HFFc6 (cell line): ENCODE results near the gene PPP6R3. TPM values are rescaled to one million over a fixed set of nuclear protein-coding genes. Genes with fewer than 3 reads are reported as not detected.

Source experiments
- DNase-seq: peaks from one replicate; pipeline ENCODE4 v3.0.0-alpha.2; 2018
- H3K27ac Mint-ChIP-seq: 2 replicates; pipeline ENCODE4 v1.8.0; 2020; ENCODE audit warnings: mild to moderate bottlenecking, mixed read lengths
- H3K27me3 Mint-ChIP-seq: 2 replicates; pipeline ENCODE4 v1.8.0; 2021; ENCODE audit warnings: mild to moderate bottlenecking, moderate library complexity, mixed read lengths; ENCODE audit not compliant: insufficient read depth
- H3K36me3 Mint-ChIP-seq: 2 replicates; pipeline ENCODE4 v1.8.0; 2021; ENCODE audit warnings: low read depth, mixed read lengths
- H3K4me1 Mint-ChIP-seq: 2 replicates; pipeline ENCODE4 v1.8.0; 2020; ENCODE audit warnings: low read depth, mixed read lengths
- H3K4me3 Mint-ChIP-seq: 2 replicates; pipeline ENCODE4 v1.8.0; 2020; ENCODE audit warnings: mild to moderate bottlenecking, moderate library complexity, mixed read lengths
- H3K9me3 Mint-ChIP-seq: 2 replicates; pipeline ENCODE4 v1.8.0; 2020; ENCODE audit warnings: mild to moderate bottlenecking, mixed read lengths
- CTCF ChIP-seq: fragments of 200-600 bp; sonication (generic); IDR thresholded peaks from 2 replicates; pipeline ENCODE4 v1.5.0; 2021; ENCODE audit warnings: antibody characterized with exemption, mild to moderate bottlenecking
- total RNA-seq, 6 experiments: library from RNA; stranded (reverse); fragmentation: NEBNext Ultra II Directional; extraction: Animal tissue kit (Norgen Biotek cat#: 25700); gene quantifications; 2 replicates in 1 of 6; 3 replicates in 5 of 6; pipeline ENCODE4 v1.2.3, GENCODE V29; 2021

PPP6R3 gene
- total RNA-seq, 6 experiments from 2014 or later, result 62.5 to 72.0 (median 67.8) TPM

GRCh38 chr11:68480193-68480592 lies 19.6 kb downstream of the PPP6R3 start:
- no peaks in the 10 kb centered on the region; the same call in 1 of the 2 replicates for H3K27me3 Mint-ChIP-seq
- H3K27ac Mint-ChIP-seq, result no peak overlapping the region
- H3K36me3 Mint-ChIP-seq, result peaks cover 23% of the 10 kb centered on the region
- TF ChIP-seq CTCF, result no peak
- no peaks in the 10 kb centered on the region for H3K9me3 Mint-ChIP-seq
- H3K4me3 Mint-ChIP-seq, result no peak overlapping the region
- peaks cover 12% of the 10 kb centered on the region for H3K4me1 Mint-ChIP-seq
- DNase-seq, result no peak

- Mint-ChIP-seq H3K4me3 (no peak overlapping the region), H3K9me3 (no peaks in the 10 kb centered on the region), H3K36me3 (peaks cover 23% of the 10 kb centered on the region), H3K27ac (no peak overlapping the region), H3K4me1 (peaks cover 12% of the 10 kb centered on the region), H3K27me3 (no peaks in the 10 kb centered on the region; the same call in 1 of the 2 replicates)
- no peak for TF ChIP-seq CTCF
- DNase-seq, result no peak
Measured at GRCh38 chr11:68480852-68481510, 20.4 kb downstream of the PPP6R3 start.

DNA sequence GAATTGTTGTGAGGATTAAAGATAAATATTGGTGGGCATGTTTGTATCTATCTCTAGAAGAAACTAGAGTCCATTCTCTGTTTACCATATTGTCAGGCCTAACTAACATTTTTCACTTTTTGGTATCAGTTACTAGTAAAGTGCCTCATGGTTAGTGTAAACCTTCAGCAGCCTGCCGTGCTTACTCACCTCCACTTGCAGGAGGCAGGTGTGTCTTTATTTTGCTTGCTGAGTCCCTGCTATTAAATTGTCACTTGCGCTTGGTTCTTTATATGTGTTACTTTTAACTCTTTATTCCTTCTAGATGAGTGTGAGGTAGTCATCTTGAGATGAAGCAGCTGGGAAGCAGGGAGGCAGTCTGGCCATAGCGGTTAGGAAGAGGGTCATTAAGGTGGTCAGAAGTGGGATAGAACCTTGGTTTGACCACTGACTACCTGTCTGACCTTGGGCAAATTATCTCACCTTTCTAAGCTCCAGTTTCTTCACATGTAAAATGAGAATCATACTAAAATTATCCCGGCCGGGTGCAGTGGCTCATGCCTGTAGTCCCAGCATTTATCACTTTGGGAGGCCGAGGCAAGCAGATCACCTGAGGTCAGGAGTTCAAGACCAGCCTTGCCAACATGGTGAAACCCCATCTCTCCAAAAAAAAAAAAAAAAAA lies 21.2 kb downstream of the PPP6R3 start:
- no peak for TF ChIP-seq CTCF
- H3K4me1 Mint-ChIP-seq, result peaks cover 12% of the 10 kb centered on the region
- H3K27me3 Mint-ChIP-seq, result no peaks in the 10 kb centered on the region; the same call in 1 of the 2 replicates
- H3K4me3 Mint-ChIP-seq, result no peak overlapping the region
- no peak overlapping the region for H3K27ac Mint-ChIP-seq
- H3K36me3 Mint-ChIP-seq, result peaks cover 23% of the 10 kb centered on the region
- DNase-seq, result no peak
- H3K9me3 Mint-ChIP-seq, result no peaks in the 10 kb centered on the region

DNA sequence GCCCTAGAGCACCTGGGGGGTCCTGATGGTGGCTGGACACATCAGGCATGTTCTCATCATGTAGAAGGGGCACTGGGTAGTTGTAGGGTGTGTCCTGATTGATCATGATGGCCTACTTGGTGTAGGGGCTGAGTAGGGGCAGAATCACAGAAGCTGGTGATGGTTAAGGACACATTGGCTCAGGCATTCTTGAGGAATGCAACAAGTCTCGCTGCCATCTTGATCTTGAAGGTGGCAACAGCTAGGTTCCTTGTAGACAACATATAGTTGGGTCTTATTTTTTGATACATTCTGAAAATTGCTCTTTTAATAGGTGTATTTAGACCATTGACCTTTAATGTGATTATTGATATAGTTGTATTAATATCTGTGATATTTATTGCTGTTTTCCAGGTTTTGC lies 28.1 kb downstream of the PPP6R3 start:
- DNase-seq, result no peak
- Mint-ChIP-seq H3K4me3 (no peak overlapping the region), H3K27ac (no peak overlapping the region), H3K36me3 (peaks cover 8% of the 10 kb centered on the region; the same call in 1 of the 2 replicates), H3K9me3 (no peaks in the 10 kb centered on the region), H3K27me3 (peaks cover 2% of the 10 kb centered on the region; the same call in 1 of the 2 replicates), H3K4me1 (peaks cover 12% of the 10 kb centered on the region; the same call in 1 of the 2 replicates)
- no peak for TF ChIP-seq CTCF

- H3K27ac Mint-ChIP-seq, result no peak overlapping the region
- H3K9me3 Mint-ChIP-seq, result no peaks in the 10 kb centered on the region
- H3K36me3 Mint-ChIP-seq, result no peaks in the 10 kb centered on the region
- H3K4me3 Mint-ChIP-seq, result no peak overlapping the region
- H3K4me1 Mint-ChIP-seq, result peaks cover 25% of the 10 kb centered on the region
- DNase-seq, result no peak
- no peak for TF ChIP-seq CTCF
- H3K27me3 Mint-ChIP-seq, result peaks cover 2% of the 10 kb centered on the region; the same call in 1 of the 2 replicates
Measured at GRCh38 chr11:68495220-68495729, 34.7 kb downstream of the PPP6R3 start.
